ENCODE results near the gene SLC25A21. TPM values are rescaled to one million over a fixed set of nuclear protein-coding genes. Genes with fewer than 3 reads are reported as not detected.
"Not testable (repeated sequence)": the region's sequence is repeated elsewhere in the genome, so short reads cannot be mapped to it uniquely, and the experiment has no call there.

The SLC25A21 gene
- polyA plus RNA-seq, 4 donors: 0.22 to 1.4 (median 0.97) TPM

- FAIRE-seq (no peak), DNase-seq (no peak)
- Histone ChIP-seq H3K27ac (ENCODE audit: low read depth in 1 of 3, low read length in 2 of 3) (no peak overlapping the region), H3K4me1 (ENCODE audit: control insufficient read depth in 3 of 3, insufficient read depth in 2 of 3, low read depth in 1 of 3, low read length in 2 of 3) (no peaks in the 10 kb centered on the region), H3K36me3 (ENCODE audit: control insufficient read depth in 3 of 3, insufficient read depth in 2 of 3, low read depth in 1 of 3, low read length in 3 of 3) (no peaks in the 10 kb centered on the region), H3K27me3 (ENCODE audit: control insufficient read depth in 3 of 3, insufficient read depth in 3 of 3, low read length in 3 of 3) (no peaks in the 10 kb centered on the region), H3K9me3 (ENCODE audit: control insufficient read depth in 2 of 2, insufficient read depth in 1 of 2, low read depth in 1 of 2, low read length in 1 of 2) (no peaks in the 10 kb centered on the region), H3K4me3 (ENCODE audit: low read depth in 1 of 3, low read length in 3 of 3) (no peak overlapping the region)
- WGBS, 3 donors: 43 to 81% (median 79%) methylated on average over 1 of the region's 1 CpG
These were observed 454.2 kb downstream of the SLC25A21 start for GRCh38 chr14:36718216-36718615.

GRCh38 chr14:36717363-36717762, 455.0 kb downstream of the SLC25A21 start:
- Histone ChIP-seq H3K36me3 (ENCODE audit: control insufficient read depth in 3 of 3, insufficient read depth in 2 of 3, low read depth in 1 of 3, low read length in 3 of 3) (no peaks in the 10 kb centered on the region), H3K27ac (ENCODE audit: low read depth in 1 of 3, low read length in 2 of 3) (no peak overlapping the region), H3K4me1 (ENCODE audit: control insufficient read depth in 3 of 3, insufficient read depth in 2 of 3, low read depth in 1 of 3, low read length in 2 of 3) (no peaks in the 10 kb centered on the region), H3K4me3 (ENCODE audit: low read depth in 1 of 3, low read length in 3 of 3) (no peak overlapping the region), H3K9me3 (ENCODE audit: control insufficient read depth in 2 of 2, insufficient read depth in 1 of 2, low read depth in 1 of 2, low read length in 1 of 2) (no peaks in the 10 kb centered on the region), H3K27me3 (ENCODE audit: control insufficient read depth in 3 of 3, insufficient read depth in 3 of 3, low read length in 3 of 3) (no peaks in the 10 kb centered on the region)
- no peak for FAIRE-seq
- 50 to 74% (median 66%) methylated on average over 5 of the region's 5 CpGs for WGBS, 3 donors
- DNase-seq: no peak

- Histone ChIP-seq H3K27ac (ENCODE audit: low read depth in 1 of 3, low read length in 2 of 3) (no peak overlapping the region), H3K4me1 (ENCODE audit: control insufficient read depth in 3 of 3, insufficient read depth in 2 of 3, low read depth in 1 of 3, low read length in 2 of 3) (no peaks in the 10 kb centered on the region), H3K4me3 (ENCODE audit: low read depth in 1 of 3, low read length in 3 of 3) (no peak overlapping the region), H3K27me3 (ENCODE audit: control insufficient read depth in 3 of 3, insufficient read depth in 3 of 3, low read length in 3 of 3) (no peaks in the 10 kb centered on the region), H3K9me3 (ENCODE audit: control insufficient read depth in 2 of 2, insufficient read depth in 1 of 2, low read depth in 1 of 2, low read length in 1 of 2) (no peaks in the 10 kb centered on the region), H3K36me3 (ENCODE audit: control insufficient read depth in 3 of 3, insufficient read depth in 2 of 3, low read depth in 1 of 3, low read length in 3 of 3) (no peaks in the 10 kb centered on the region)
- 81 to 88% (median 83%) methylated on average over 7 of the region's 7 CpGs for WGBS, 3 donors
- no peak for FAIRE-seq
- DNase-seq: no peak
These were observed 455.7 kb downstream of the SLC25A21 start for GRCh38 chr14:36716614-36717184.

GRCh38 chr14:36713960-36714703, 458.3 kb downstream of the SLC25A21 start:
- Histone ChIP-seq H3K27me3 (ENCODE audit: control insufficient read depth in 3 of 3, insufficient read depth in 3 of 3, low read length in 3 of 3) (no peaks in the 10 kb centered on the region), H3K36me3 (ENCODE audit: control insufficient read depth in 3 of 3, insufficient read depth in 2 of 3, low read depth in 1 of 3, low read length in 3 of 3) (no peaks in the 10 kb centered on the region), H3K27ac (ENCODE audit: low read depth in 1 of 3, low read length in 2 of 3) (no peak overlapping the region), H3K9me3 (ENCODE audit: control insufficient read depth in 2 of 2, insufficient read depth in 1 of 2, low read depth in 1 of 2, low read length in 1 of 2) (no peaks in the 10 kb centered on the region), H3K4me3 (ENCODE audit: low read depth in 1 of 3, low read length in 3 of 3) (no peak overlapping the region), H3K4me1 (ENCODE audit: control insufficient read depth in 3 of 3, insufficient read depth in 2 of 3, low read depth in 1 of 3, low read length in 2 of 3) (no peaks in the 10 kb centered on the region)
- FAIRE-seq: no peak
- DNase-seq: no peak
- WGBS, 3 donors: 47 to 66% (median 56%) methylated on average over 4 of the region's 4 CpGs

GRCh38 chr14:36707570-36707969, 464.8 kb downstream of the SLC25A21 start:
- H3K9me3 ChIP-seq (ENCODE audit: control insufficient read depth in 2 of 2, insufficient read depth in 1 of 2, low read depth in 1 of 2, low read length in 1 of 2): no peaks in the 10 kb centered on the region
- H3K4me1 ChIP-seq (ENCODE audit: control insufficient read depth in 3 of 3, insufficient read depth in 2 of 3, low read depth in 1 of 3, low read length in 2 of 3): no peaks in the 10 kb centered on the region
- FAIRE-seq (no peak), DNase-seq (no peak)
- H3K4me3 ChIP-seq (ENCODE audit: low read depth in 1 of 3, low read length in 3 of 3): no peak overlapping the region
- H3K36me3 ChIP-seq (ENCODE audit: control insufficient read depth in 3 of 3, insufficient read depth in 2 of 3, low read depth in 1 of 3, low read length in 3 of 3): no peaks in the 10 kb centered on the region
- H3K27me3 ChIP-seq (ENCODE audit: control insufficient read depth in 3 of 3, insufficient read depth in 3 of 3, low read length in 3 of 3): no peaks in the 10 kb centered on the region
- no peak overlapping the region for H3K27ac ChIP-seq (ENCODE audit: low read depth in 1 of 3, low read length in 2 of 3)

- H3K4me1 ChIP-seq (ENCODE audit: control insufficient read depth in 3 of 3, insufficient read depth in 2 of 3, low read depth in 1 of 3, low read length in 2 of 3): no peaks in the 10 kb centered on the region
- no peaks in the 10 kb centered on the region for H3K36me3 ChIP-seq (ENCODE audit: control insufficient read depth in 3 of 3, insufficient read depth in 2 of 3, low read depth in 1 of 3, low read length in 3 of 3)
- H3K4me3 ChIP-seq (ENCODE audit: low read depth in 1 of 3, low read length in 3 of 3): no peak overlapping the region
- WGBS, 3 donors: 50 to 86% (median 60%) methylated on average over 2 of the region's 2 CpGs
- H3K27ac ChIP-seq (ENCODE audit: low read depth in 1 of 3, low read length in 2 of 3): no peak overlapping the region
- H3K9me3 ChIP-seq (ENCODE audit: control insufficient read depth in 2 of 2, insufficient read depth in 1 of 2, low read depth in 1 of 2, low read length in 1 of 2): peaks cover 0 to 3% of the 10 kb centered on the region in 2 donors
- no peak for DNase-seq
- H3K27me3 ChIP-seq (ENCODE audit: control insufficient read depth in 3 of 3, insufficient read depth in 3 of 3, low read length in 3 of 3): no peaks in the 10 kb centered on the region
- FAIRE-seq: no peak
These were observed 469.9 kb downstream of the SLC25A21 start for GRCh38 chr14:36702474-36702873.

- WGBS, 3 donors: 46 to 71% (median 59%) methylated on average over 1 of the region's 1 CpG
- no peaks in the 10 kb centered on the region for H3K27me3 ChIP-seq (ENCODE audit: control insufficient read depth in 3 of 3, insufficient read depth in 3 of 3, low read length in 3 of 3)
- FAIRE-seq: no peak
- H3K9me3 ChIP-seq (ENCODE audit: control insufficient read depth in 2 of 2, insufficient read depth in 1 of 2, low read depth in 1 of 2, low read length in 1 of 2): peaks cover 0 to 3% of the 10 kb centered on the region in 2 donors
- H3K36me3 ChIP-seq (ENCODE audit: control insufficient read depth in 3 of 3, insufficient read depth in 2 of 3, low read depth in 1 of 3, low read length in 3 of 3): no peaks in the 10 kb centered on the region
- no peak overlapping the region for H3K4me3 ChIP-seq (ENCODE audit: low read depth in 1 of 3, low read length in 3 of 3)
- DNase-seq: no peak
- H3K4me1 ChIP-seq (ENCODE audit: control insufficient read depth in 3 of 3, insufficient read depth in 2 of 3, low read depth in 1 of 3, low read length in 2 of 3): no peaks in the 10 kb centered on the region
- no peak overlapping the region for H3K27ac ChIP-seq (ENCODE audit: low read depth in 1 of 3, low read length in 2 of 3)
These were observed 471.3 kb downstream of the SLC25A21 start for GRCh38 chr14:36701132-36701531.

- Histone ChIP-seq H3K4me3 (ENCODE audit: low read depth in 1 of 3, low read length in 3 of 3) (no peak overlapping the region), H3K27me3 (ENCODE audit: control insufficient read depth in 3 of 3, insufficient read depth in 3 of 3, low read length in 3 of 3) (no peaks in the 10 kb centered on the region), H3K36me3 (ENCODE audit: control insufficient read depth in 3 of 3, insufficient read depth in 2 of 3, low read depth in 1 of 3, low read length in 3 of 3) (no peaks in the 10 kb centered on the region), H3K9me3 (ENCODE audit: control insufficient read depth in 2 of 2, insufficient read depth in 1 of 2, low read depth in 1 of 2, low read length in 1 of 2) (peaks cover 0 to 3% of the 10 kb centered on the region in 2 donors), H3K4me1 (ENCODE audit: control insufficient read depth in 3 of 3, insufficient read depth in 2 of 3, low read depth in 1 of 3, low read length in 2 of 3) (no peaks in the 10 kb centered on the region), H3K27ac (ENCODE audit: low read depth in 1 of 3, low read length in 2 of 3) (no peak overlapping the region)
- FAIRE-seq: no peak
- WGBS, 3 donors: 94 to 100% (median 99%) methylated on average over 1 of the region's 1 CpG
- no peak for DNase-seq
These were observed 471.8 kb downstream of the SLC25A21 start for GRCh38 chr14:36700651-36701050.

- not testable (repeated sequence) for H3K4me1 ChIP-seq (ENCODE audit: control insufficient read depth in 3 of 3, insufficient read depth in 2 of 3, low read depth in 1 of 3, low read length in 2 of 3); DNase-seq; H3K27ac ChIP-seq (ENCODE audit: low read depth in 1 of 3, low read length in 2 of 3); H3K4me3 ChIP-seq (ENCODE audit: low read depth in 1 of 3, low read length in 3 of 3); H3K27me3 ChIP-seq (ENCODE audit: control insufficient read depth in 3 of 3, insufficient read depth in 3 of 3, low read length in 3 of 3); H3K36me3 ChIP-seq (ENCODE audit: control insufficient read depth in 3 of 3, insufficient read depth in 2 of 3, low read depth in 1 of 3, low read length in 3 of 3); FAIRE-seq; H3K9me3 ChIP-seq (ENCODE audit: control insufficient read depth in 2 of 2, insufficient read depth in 1 of 2, low read depth in 1 of 2, low read length in 1 of 2)
- 49 to 69% (median 60%) methylated on average over 7 of the region's 7 CpGs for WGBS, 3 donors
These were observed 473.0 kb downstream of the SLC25A21 start for GRCh38 chr14:36699420-36699819.

Measured in small intestine (tissue), 7 donors.